Natural killer cell (primary cell): ENCODE data around the gene ATOSA. TPM values are rescaled to one million over a fixed set of nuclear protein-coding genes. Genes with fewer than 3 reads are reported as not detected.
A peak's percentile ranks its signal among the peaks of the same experiment; 100 is the strongest.

Experiments
- ATAC-seq, 3 donors: fragments of 150-1000 bp in 2 of 3; fragments of 200-7000 bp in 1 of 3; cut with Tn5 transposase; 1 replicate in 1 of 3; 2 replicates in 2 of 3; pipeline ENCODE4 v1.10.0; 2021; ENCODE audit warnings: mild to moderate bottlenecking in 2 of 3, moderate library complexity in 2 of 3
- DNase-seq, 2 donors: peaks; one replicate each; pipeline versions ENCODE4 v3.0.0 to v3.0.0-alpha.2; 2013 to 2021; ENCODE audit warnings: mixed read lengths in 1 of 2
- H3K27ac ChIP-seq: one replicate; pipeline ENCODE4 v1.5.1; 2013; ENCODE audit warnings: mild to moderate bottlenecking, low read length
- H3K27me3 ChIP-seq: one replicate; pipeline ENCODE4 v1.6.1; 2013; ENCODE audit warnings: low read length; ENCODE audit not compliant: control insufficient read depth, insufficient read depth
- H3K36me3 ChIP-seq: one replicate; pipeline ENCODE4 v1.6.1; 2013; ENCODE audit warnings: low read length; ENCODE audit not compliant: control insufficient read depth, insufficient read depth
- H3K4me1 ChIP-seq: one replicate; pipeline ENCODE4 v1.6.1; 2013; ENCODE audit warnings: low read length; ENCODE audit not compliant: control insufficient read depth, insufficient read depth
- H3K4me3 ChIP-seq: one replicate; pipeline ENCODE4 v1.5.1; 2013; ENCODE audit warnings: low read length
- H3K9me3 ChIP-seq: one replicate; pipeline ENCODE4 v1.6.1; 2013; ENCODE audit warnings: low read length; ENCODE audit not compliant: control insufficient read depth, insufficient read depth
- H3K27ac Mint-ChIP-seq, 2 donors: one replicate each; pipeline ENCODE4 v1.8.0; 2022; ENCODE audit warnings: mild to moderate bottlenecking in 2 of 2, mixed read lengths in 2 of 2, moderate library complexity in 1 of 2
- H3K27me3 Mint-ChIP-seq, 2 donors: one replicate each; pipeline ENCODE4 v1.8.0; 2022; ENCODE audit warnings: low read depth in 2 of 2, mixed read lengths in 2 of 2
- H3K36me3 Mint-ChIP-seq: one replicate; pipeline ENCODE4 v1.8.0; 2022; ENCODE audit warnings: mixed read lengths
- H3K4me1 Mint-ChIP-seq, 2 donors: one replicate each; pipeline ENCODE4 v1.8.0; 2022; ENCODE audit warnings: mixed read lengths in 2 of 2
- H3K4me3 Mint-ChIP-seq: one replicate; pipeline ENCODE4 v1.8.0; 2022; ENCODE audit warnings: mild to moderate bottlenecking, moderate library complexity, mixed read lengths
- H3K9me3 Mint-ChIP-seq, 2 donors: one replicate each; pipeline ENCODE4 v1.8.0; 2022; ENCODE audit warnings: mixed read lengths in 2 of 2
- WGBS: methylation state at CpG from one replicate; pipeline ENCODE4 v1.1.7; 2013; ENCODE audit warnings: missing lambda C conversion rate; ENCODE audit not compliant: insufficient coverage; 5-methylcytosine and 5-hydroxymethylcytosine counted together
- intact Hi-C: fragments of 100-400 bp; cut with micrococcal nuclease; formaldehyde crosslinking; loops from one replicate; pipeline ENCODE4 v1.14.2; 2022
- total RNA-seq, 4 donors: library from RNA; stranded (reverse); fragments of 120-200 nt in 1 of 4; gene quantifications; one replicate each; pipeline versions ENCODE4 v1.2.3 to v1.2.4, GENCODE V29; 2013 to 2022
- TF ChIP-seq, protein P1 (sequence below): fragments of 200-600 bp; IDR thresholded peaks from one replicate; pipeline ENCODE4 v1.8.0; 2022; ENCODE audit warnings: antibody characterized with exemption

ATOSA gene
- total RNA-seq, 3 donors from 2014 or later (not counting 1 experiment from before 2014, with no cell fraction given), result 107 to 127 (median 114) TPM

DNA sequence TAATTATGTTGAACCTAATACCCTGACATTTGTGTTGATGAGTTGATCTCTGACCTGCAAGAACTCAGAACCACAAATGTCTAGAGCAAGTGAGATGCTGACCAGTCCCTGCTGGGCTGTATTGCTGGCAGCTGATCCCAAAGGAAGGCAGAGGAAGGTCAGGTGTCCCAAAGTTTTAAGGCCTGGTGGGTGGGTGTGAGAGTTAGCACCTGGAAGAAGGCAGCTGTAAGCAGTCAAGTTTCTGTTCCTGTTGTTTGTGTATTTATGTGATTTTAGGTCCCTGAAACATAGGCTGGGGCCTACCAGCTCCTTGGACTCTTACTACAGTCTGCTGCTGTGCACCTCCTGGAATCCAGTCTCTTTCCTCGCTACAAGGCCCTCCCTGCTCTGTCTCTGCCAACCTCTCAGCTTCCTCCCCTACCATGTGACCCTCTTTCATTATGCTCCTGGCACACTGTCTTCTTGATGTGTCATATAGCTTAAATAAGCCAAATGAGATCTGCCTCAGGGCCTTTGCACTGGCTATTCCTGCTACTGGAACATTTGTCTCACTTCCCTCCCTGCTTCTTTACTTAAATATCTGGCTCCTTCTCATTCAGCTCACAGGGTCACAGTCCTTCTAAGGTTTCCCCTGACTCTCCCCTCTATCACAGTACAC lies 31.0 kb upstream of the ATOSA start:
- Mint-ChIP-seq H3K4me1 (no peaks in the 10 kb centered on the region), H3K9me3 (no peaks in the 10 kb centered on the region), H3K36me3 (no peaks in the 10 kb centered on the region), H3K4me3 (no peak overlapping the region), H3K27ac (no peak overlapping the region), H3K27me3 (peaks cover 0 to 20% of the 10 kb centered on the region in 2 donors)
- Histone ChIP-seq H3K4me1 (no peaks in the 10 kb centered on the region), H3K27ac (peak overlapping the region; percentile 34), H3K36me3 (no peaks in the 10 kb centered on the region), H3K9me3 (no peaks in the 10 kb centered on the region), H3K4me3 (no peak overlapping the region), H3K27me3 (no peaks in the 10 kb centered on the region)
- ATAC-seq, result no peak
- 96% methylated on average over 1 of the region's 1 CpG for WGBS
- TF ChIP-seq, protein P1, sequence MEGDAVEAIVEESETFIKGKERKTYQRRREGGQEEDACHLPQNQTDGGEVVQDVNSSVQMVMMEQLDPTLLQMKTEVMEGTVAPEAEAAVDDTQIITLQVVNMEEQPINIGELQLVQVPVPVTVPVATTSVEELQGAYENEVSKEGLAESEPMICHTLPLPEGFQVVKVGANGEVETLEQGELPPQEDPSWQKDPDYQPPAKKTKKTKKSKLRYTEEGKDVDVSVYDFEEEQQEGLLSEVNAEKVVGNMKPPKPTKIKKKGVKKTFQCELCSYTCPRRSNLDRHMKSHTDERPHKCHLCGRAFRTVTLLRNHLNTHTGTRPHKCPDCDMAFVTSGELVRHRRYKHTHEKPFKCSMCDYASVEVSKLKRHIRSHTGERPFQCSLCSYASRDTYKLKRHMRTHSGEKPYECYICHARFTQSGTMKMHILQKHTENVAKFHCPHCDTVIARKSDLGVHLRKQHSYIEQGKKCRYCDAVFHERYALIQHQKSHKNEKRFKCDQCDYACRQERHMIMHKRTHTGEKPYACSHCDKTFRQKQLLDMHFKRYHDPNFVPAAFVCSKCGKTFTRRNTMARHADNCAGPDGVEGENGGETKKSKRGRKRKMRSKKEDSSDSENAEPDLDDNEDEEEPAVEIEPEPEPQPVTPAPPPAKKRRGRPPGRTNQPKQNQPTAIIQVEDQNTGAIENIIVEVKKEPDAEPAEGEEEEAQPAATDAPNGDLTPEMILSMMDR, result no peak
- no peak for DNase-seq
- intact Hi-C loops, result no loop called here

DNA sequence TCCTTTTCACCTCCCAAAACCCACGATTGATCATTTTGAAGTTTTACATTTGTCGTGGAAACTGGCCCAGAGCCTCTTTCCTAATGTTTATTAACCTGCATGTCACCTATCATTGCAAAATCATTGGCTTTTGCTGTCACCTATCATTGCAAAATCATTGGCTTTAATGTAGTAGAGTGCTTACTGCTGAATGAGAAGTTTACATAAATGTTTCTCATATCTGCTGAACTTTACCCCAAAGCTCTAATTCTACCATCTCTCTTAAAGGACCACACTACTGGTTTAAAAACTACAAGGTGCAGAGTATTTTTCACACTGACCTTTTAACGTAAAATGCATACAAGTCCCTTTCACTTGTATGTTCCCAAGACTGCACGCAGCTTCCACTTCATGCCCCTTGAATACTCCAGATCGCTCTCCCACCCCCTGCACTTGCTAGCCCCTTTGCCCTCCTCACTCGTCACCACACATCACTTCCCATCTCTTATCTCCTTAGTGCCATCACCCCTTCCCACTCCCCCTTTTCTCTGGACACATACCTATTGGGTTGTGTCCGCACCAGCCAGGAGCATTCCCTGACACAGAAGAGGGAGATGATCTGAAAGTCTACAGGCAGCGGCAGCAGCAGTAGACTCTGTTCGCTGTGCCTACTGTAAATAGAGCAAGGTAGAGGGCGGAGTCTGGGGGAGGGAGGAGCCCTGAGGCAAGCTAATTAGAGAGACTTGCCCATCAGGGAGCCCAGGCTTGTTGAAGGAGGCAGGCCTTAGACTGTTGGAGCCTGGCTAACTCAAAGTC lies 30.2 kb upstream of the ATOSA start:
- TF ChIP-seq, protein P1, result no peak
- H3K36me3 ChIP-seq, result no peaks in the 10 kb centered on the region
- H3K27me3 ChIP-seq, result no peaks in the 10 kb centered on the region
- no peak for DNase-seq
- H3K9me3 ChIP-seq, result no peaks in the 10 kb centered on the region
- 88% methylated on average over 10 of the region's 10 CpGs for WGBS
- Mint-ChIP-seq H3K4me3 (no peak overlapping the region), H3K4me1 (no peaks in the 10 kb centered on the region), H3K27ac (no peak overlapping the region), H3K27me3 (peaks cover 0 to 24% of the 10 kb centered on the region in 2 donors), H3K36me3 (no peaks in the 10 kb centered on the region), H3K9me3 (no peaks in the 10 kb centered on the region)
- peak overlapping the region; percentile 34 for H3K27ac ChIP-seq
- peak in 1 of 3 donors; percentile 43 for ATAC-seq
- no peaks in the 10 kb centered on the region for H3K4me1 ChIP-seq
- intact Hi-C loops, result no loop called here
- peak overlapping the region; percentile 21 for H3K4me3 ChIP-seq

DNA sequence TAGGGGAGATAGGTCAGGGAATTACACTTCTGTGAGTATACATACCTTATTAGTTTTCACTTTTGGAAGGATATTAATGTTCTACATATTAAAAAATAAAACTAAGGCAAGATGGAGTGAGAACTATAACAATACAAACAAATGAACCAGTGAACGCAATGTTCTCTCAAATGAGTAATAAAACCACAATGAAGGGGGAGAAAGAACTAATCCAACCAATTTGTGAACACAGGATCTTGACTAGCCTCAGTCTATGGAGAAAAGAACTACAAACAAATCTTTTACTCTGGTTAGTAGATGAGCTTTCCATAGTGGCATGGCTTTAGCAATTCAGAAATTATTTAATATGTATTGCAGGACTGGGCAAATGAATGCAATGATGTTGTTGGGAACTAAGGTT lies 26.9 kb upstream of the ATOSA start:
- Mint-ChIP-seq H3K4me1 (no peaks in the 10 kb centered on the region), H3K4me3 (no peak overlapping the region), H3K36me3 (no peaks in the 10 kb centered on the region), H3K27me3 (peaks cover 2 to 41% of the 10 kb centered on the region in 2 donors), H3K27ac (no peak overlapping the region), H3K9me3 (no peaks in the 10 kb centered on the region)
- no peak for ATAC-seq
- WGBS, result no CpG with 5 or more reads among the region's 1 CpG
- TF ChIP-seq, protein P1, result no peak
- intact Hi-C loops, result no loop called here
- no peaks in the 10 kb centered on the region for H3K9me3 ChIP-seq
- no peak for DNase-seq
- H3K4me1 ChIP-seq, result no peaks in the 10 kb centered on the region
- H3K36me3 ChIP-seq, result no peaks in the 10 kb centered on the region
- no peaks in the 10 kb centered on the region for H3K27me3 ChIP-seq
- no peak overlapping the region for H3K27ac ChIP-seq
- H3K4me3 ChIP-seq, result no peak overlapping the region
